Fibroblast of the aortic adventitia (primary cell): ENCODE data around the gene C1QTNF2. TPM values are rescaled to one million over a fixed set of nuclear protein-coding genes. Genes with fewer than 3 reads are reported as not detected.

Experiments
- DNase-seq: peaks from one replicate; pipeline ENCODE4 v3.0.0-alpha.2; 2010; ENCODE audit warnings: low read depth
- H3K4me3 ChIP-seq: 2 replicates; pipeline ENCODE4 v1.5.1; 2011; ENCODE audit warnings: low read depth, mild to moderate bottlenecking, control low read depth, low read length, moderate library complexity
- CTCF ChIP-seq: IDR thresholded peaks from 2 replicates; pipeline ENCODE4 v1.5.1; 2011; ENCODE audit warnings: mild to moderate bottlenecking, low read length, control low read depth, inconsistent platforms; ENCODE audit not compliant: insufficient read depth
- total RNA-seq: library from RNA; depleted of rRNA; stranded (reverse); fragments of >200 nt; gene quantifications from 2 replicates; pipeline ENCODE4 v1.2.3, GENCODE V29; 2012; ENCODE audit warnings: low replicate concordance

C1QTNF2 gene
- total RNA-seq, 1 donor: 2.0 TPM

- no peak for TF ChIP-seq CTCF
- no peak for DNase-seq
- H3K4me3 ChIP-seq: no peak overlapping the region
Measured at GRCh38 chr5:160363660-160364395, 6.6 kb downstream of the C1QTNF2 start.

GRCh38 chr5:160363211-160363610 lies 7.2 kb downstream of the C1QTNF2 start:
- no peak for TF ChIP-seq CTCF
- H3K4me3 ChIP-seq: no peak overlapping the region
- peak; percentile 13 for DNase-seq

GRCh38 chr5:160361624-160362228 lies 8.7 kb downstream of the C1QTNF2 start:
- no peak for TF ChIP-seq CTCF

GRCh38 chr5:160360310-160360709 lies 10.1 kb downstream of the C1QTNF2 start:
- no peak for DNase-seq
- H3K4me3 ChIP-seq: no peak overlapping the region
- TF ChIP-seq CTCF: no peak

More at GRCh38 chr5:160361624-160362228, 8.7 kb downstream of the C1QTNF2 start:
- no peak for DNase-seq
- H3K4me3 ChIP-seq: no peak overlapping the region

GRCh38 chr5:160359816-160360215 lies 10.6 kb downstream of the C1QTNF2 start:
- no peak for DNase-seq
- no peak for TF ChIP-seq CTCF
- H3K4me3 ChIP-seq: no peak overlapping the region

GRCh38 chr5:160359242-160359641 lies 11.2 kb downstream of the C1QTNF2 start:
- no peak for TF ChIP-seq CTCF
- H3K4me3 ChIP-seq: no peak overlapping the region
- no peak for DNase-seq
